PFSK-1 (cell line): Measurements from ENCODE around the gene LSR.

Experiments used
- FOXP2 ChIP-seq: optimal IDR thresholded peaks from 2 replicates; pipeline ENCODE3; 2011; ENCODE audit warnings: borderline replicate concordance, control low read depth, inconsistent platforms; ENCODE audit not compliant: insufficient read depth; ENCODE audit errors: extremely low read length, extremely low read depth
- POLR2AphosphoS5 ChIP-seq: IDR thresholded peaks from 2 replicates; pipeline ENCODE4 v1.6.1; 2012; ENCODE audit warnings: low read depth, mild to moderate bottlenecking, control low read depth, low read length, moderate library complexity
- REST ChIP-seq, 2 experiments: IDR thresholded peaks; 2 replicates each; pipeline versions ENCODE4 v1.6.1 to v1.8.0; 2011 to 2012; ENCODE audit warnings: low read depth in 2 of 2, low read length in 2 of 2, control low read depth in 1 of 2, inconsistent platforms in 1 of 2, mild to moderate bottlenecking in 1 of 2, moderate library complexity in 1 of 2; ENCODE audit not compliant: insufficient read depth in 1 of 2
- TAF1 ChIP-seq: IDR thresholded peaks from 2 replicates; pipeline ENCODE4 v1.6.1; 2012; ENCODE audit warnings: low read length, control low read depth, borderline replicate concordance; ENCODE audit not compliant: insufficient read depth

DNA sequence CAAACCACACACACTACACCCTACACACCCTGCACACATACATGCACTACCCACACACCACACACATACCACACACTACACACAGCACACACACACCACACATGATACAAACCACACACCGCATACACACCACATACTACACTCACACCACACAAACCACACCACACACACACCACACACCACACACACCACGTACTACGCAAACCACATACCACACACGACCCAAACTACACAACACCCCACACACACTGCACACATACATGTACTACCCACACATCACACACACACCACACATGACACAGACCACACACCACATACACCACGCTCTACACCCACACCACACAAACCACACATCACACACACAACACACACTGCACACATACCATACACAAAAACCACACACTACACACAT lies 49.8 kb downstream of the LSR start:
- TF ChIP-seq TAF1 (no peak), FOXP2 (no peak), REST (IDR thresholded peaks at IDR 0.05; ENCODE audit: insufficient read depth in 1 of 2, low read depth in 2 of 2, low read length in 2 of 2) (no peak), POLR2AphosphoS5 (no peak)
